Smooth muscle cell (in vitro differentiated cells): ENCODE results near the gene CEP43. TPM values are rescaled to one million over a fixed set of nuclear protein-coding genes. Genes with fewer than 3 reads are reported as not detected.
"Not testable (repeated sequence)": the region's sequence is repeated elsewhere in the genome, so short reads cannot be mapped to it uniquely, and the experiment has no call there.

Experiments
- DNase-seq: peaks from one replicate; lab custom pipeline; 2025; ENCODE audit not compliant: unreplicated experiment; lab: John Stamatoyannopoulos, UW
- H2AFZ ChIP-seq: fragments of 200-600 bp; sonication (generic); 2 replicates; pipeline ENCODE4 v1.6.0; 2016; ENCODE audit warnings: antibody characterized with exemption, low read depth, mild to moderate bottlenecking
- H3F3A ChIP-seq: fragments of 200-600 bp; sonication (generic); 2 replicates; pipeline ENCODE4 v1.6.0; 2017; ENCODE audit warnings: antibody characterized with exemption, low read depth
- H3K27ac ChIP-seq: fragments of 200-600 bp; sonication (generic); 2 replicates; pipeline ENCODE4 v1.5.1; 2016; ENCODE audit warnings: low read depth, mild to moderate bottlenecking
- H3K27me3 ChIP-seq: fragments of 200-600 bp; sonication (generic); 2 replicates; pipeline ENCODE4 v1.6.1; 2016; ENCODE audit warnings: low read depth, mild to moderate bottlenecking
- H3K36me3 ChIP-seq: fragments of 200-600 bp; sonication (generic); 2 replicates; pipeline ENCODE4 v1.5.1; 2016; ENCODE audit warnings: low read depth
- H3K4me1 ChIP-seq: fragments of 200-600 bp; sonication (generic); 2 replicates; pipeline ENCODE4 v1.5.1; 2016; ENCODE audit warnings: low read depth
- H3K4me2 ChIP-seq: fragments of 200-600 bp; sonication (generic); 2 replicates; pipeline ENCODE4 v1.6.0; 2016; ENCODE audit warnings: mild to moderate bottlenecking
- H3K4me3 ChIP-seq: fragments of 200-600 bp; sonication (generic); 2 replicates; pipeline ENCODE4 v1.5.1; 2016; ENCODE audit warnings: mild to moderate bottlenecking
- H3K79me2 ChIP-seq: fragments of 200-600 bp; sonication (generic); 2 replicates; pipeline ENCODE4 v1.6.0; 2016; ENCODE audit warnings: low read depth, mild to moderate bottlenecking
- H3K9ac ChIP-seq: fragments of 200-600 bp; sonication (generic); 2 replicates; pipeline ENCODE4 v1.6.0; 2016; ENCODE audit warnings: low read depth
- H3K9me3 ChIP-seq: fragments of 200-600 bp; sonication (generic); replicated peaks from 2 replicates; pipeline ENCODE4 v1.5.1; 2016; ENCODE audit warnings: low read depth
- H4K20me1 ChIP-seq: fragments of 200-600 bp; sonication (generic); 2 replicates; pipeline ENCODE4 v1.6.0; 2016; ENCODE audit warnings: low read depth
- WGBS: methylation state at CpG from one replicate; pipeline ENCODE4 v1.1.7; 2016; ENCODE audit warnings: low lambda C conversion rate; 5-methylcytosine and 5-hydroxymethylcytosine counted together
- polyA plus RNA-seq: library from polyadenylated mRNA; unstranded; fragments of >200 nt; fragmentation: Nextera tagmentation; extraction: Ambion mirVana; gene quantifications from 2 replicates; pipeline ENCODE4 v1.2.1, GENCODE V29; 2016
- total RNA-seq: library from RNA; depleted of rRNA; stranded (reverse); fragments of >200 nt; gene quantifications from 2 replicates; pipeline ENCODE4 v1.2.3, GENCODE V29; 2014
- TF ChIP-seq, protein P1 (sequence below): fragments of 200-600 bp; sonication (generic); IDR thresholded peaks from 2 replicates; pipeline ENCODE4 v1.5.1; 2017; ENCODE audit warnings: borderline replicate concordance, mild to moderate bottlenecking, antibody characterized with exemption; ENCODE audit not compliant: insufficient read depth, poor library complexity, severe bottlenecking

Gene CEP43
- total and polyA plus RNA-seq, 2 experiments from 2014 or later = 13.2 to 16.0 TPM

DNA sequence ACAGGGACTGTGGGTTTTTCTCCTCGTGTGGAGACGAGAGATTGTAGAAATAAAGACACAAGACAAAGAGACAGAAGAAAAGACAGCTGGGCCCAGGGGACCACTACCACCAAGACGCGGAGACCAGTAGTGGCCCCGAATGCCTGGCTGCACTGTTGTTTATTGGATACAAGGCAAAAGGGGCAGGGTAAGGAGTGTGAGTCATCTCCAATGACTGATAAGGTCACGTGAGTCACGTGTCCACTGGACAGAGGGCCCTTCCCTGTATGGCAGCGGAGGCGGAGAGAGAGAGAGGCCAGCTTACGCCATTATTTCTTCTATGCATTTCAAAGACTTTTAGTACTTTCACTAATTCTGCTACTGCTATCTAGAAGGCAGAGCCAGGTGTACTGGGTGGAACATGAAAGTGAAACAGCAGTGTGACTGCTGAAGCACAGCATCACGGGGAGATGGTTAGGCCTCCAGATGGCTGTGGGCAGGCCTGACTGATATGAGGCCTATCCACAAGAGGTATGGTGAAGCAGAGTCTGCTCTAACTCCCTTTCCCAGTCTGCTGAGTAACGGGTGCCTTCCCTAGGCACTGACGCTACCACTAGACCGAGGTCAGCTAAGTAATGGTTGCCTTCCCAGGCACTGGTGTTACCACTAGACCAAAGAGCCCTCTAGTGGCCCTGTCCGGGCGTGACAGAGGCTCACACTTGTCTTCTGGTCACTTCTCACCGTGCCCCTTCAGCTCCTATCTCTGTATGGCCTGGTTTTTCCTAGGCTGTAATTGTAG is 48.1 kb upstream of the CEP43 start:
- not testable (repeated sequence) for H3K27me3 ChIP-seq, H4K20me1 ChIP-seq, H3K9ac ChIP-seq, H3K4me3 ChIP-seq, H3K4me1 ChIP-seq, H3F3A ChIP-seq, H3K9me3 ChIP-seq, H3K36me3 ChIP-seq, H3K79me2 ChIP-seq
- Histone ChIP-seq H3K27ac (peak overlapping the region; percentile 57), H3K4me2 (peak overlapping the region; percentile 66), H2AFZ (peak overlapping the region; percentile 60)
- DNase-seq = peak; percentile 6
- TF ChIP-seq, protein P1, sequence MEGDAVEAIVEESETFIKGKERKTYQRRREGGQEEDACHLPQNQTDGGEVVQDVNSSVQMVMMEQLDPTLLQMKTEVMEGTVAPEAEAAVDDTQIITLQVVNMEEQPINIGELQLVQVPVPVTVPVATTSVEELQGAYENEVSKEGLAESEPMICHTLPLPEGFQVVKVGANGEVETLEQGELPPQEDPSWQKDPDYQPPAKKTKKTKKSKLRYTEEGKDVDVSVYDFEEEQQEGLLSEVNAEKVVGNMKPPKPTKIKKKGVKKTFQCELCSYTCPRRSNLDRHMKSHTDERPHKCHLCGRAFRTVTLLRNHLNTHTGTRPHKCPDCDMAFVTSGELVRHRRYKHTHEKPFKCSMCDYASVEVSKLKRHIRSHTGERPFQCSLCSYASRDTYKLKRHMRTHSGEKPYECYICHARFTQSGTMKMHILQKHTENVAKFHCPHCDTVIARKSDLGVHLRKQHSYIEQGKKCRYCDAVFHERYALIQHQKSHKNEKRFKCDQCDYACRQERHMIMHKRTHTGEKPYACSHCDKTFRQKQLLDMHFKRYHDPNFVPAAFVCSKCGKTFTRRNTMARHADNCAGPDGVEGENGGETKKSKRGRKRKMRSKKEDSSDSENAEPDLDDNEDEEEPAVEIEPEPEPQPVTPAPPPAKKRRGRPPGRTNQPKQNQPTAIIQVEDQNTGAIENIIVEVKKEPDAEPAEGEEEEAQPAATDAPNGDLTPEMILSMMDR = peak; percentile 61
- 49% methylated on average over 17 of the region's 17 CpGs for WGBS

DNA sequence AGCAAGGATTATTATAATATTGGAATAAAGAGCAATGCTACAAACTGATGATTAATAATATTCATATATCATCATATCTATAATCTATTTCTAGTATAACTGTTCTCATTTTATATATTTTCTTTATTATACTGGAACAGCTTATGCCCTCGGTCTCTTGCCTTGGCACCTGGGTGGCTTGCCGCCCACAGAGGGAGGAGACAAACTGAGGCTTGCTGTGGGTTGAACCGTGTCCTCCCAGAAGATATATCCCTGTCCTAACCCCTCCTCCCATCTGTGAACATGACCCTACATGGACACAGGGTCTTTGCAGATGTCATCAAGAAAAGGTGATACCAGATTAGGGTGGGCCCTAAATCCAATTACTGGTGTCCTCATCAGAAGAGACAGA is 47.5 kb upstream of the CEP43 start:
- TF ChIP-seq, protein P1 = no peak
- Histone ChIP-seq H3K9ac (no peak overlapping the region), H3K4me1 (peaks cover 5% of the 10 kb centered on the region), H3K27me3 (no peaks in the 10 kb centered on the region), H4K20me1 (no peaks in the 10 kb centered on the region), H3K36me3 (no peaks in the 10 kb centered on the region), H3K4me2 (no peak overlapping the region), H3K79me2 (no peaks in the 10 kb centered on the region), H3K27ac (no peak overlapping the region), H2AFZ (no peak overlapping the region), H3K9me3 (no peaks in the 10 kb centered on the region), H3K4me3 (no peak overlapping the region), H3F3A (no peaks in the 10 kb centered on the region)
- no peak for DNase-seq
- 73% methylated on average over 3 of the region's 3 CpGs for WGBS

DNA sequence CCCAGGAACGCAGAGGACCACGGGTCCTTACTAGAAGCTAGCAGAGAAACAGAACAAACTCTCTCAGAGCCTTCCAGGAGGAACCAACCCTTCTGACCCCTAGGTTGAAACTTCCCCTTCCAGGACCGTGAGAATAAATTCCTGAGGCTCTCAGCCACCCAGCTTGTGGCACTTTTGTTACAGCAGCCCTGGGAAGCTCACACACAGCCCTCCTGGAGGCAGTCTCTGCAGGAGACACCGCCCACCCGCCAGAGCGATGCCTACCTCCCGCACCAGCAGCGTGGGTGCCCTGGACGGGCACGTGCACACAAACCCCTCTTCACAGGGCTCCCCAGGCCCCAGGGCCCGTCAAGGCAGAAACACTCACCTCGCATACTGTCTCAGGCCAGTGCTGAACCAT is 47.1 kb upstream of the CEP43 start:
- no peak for DNase-seq
- H3K36me3 ChIP-seq = no peaks in the 10 kb centered on the region
- H4K20me1 ChIP-seq = no peaks in the 10 kb centered on the region
- no peak overlapping the region for H3K27ac ChIP-seq
- H2AFZ ChIP-seq = no peak overlapping the region
- TF ChIP-seq, protein P1 = no peak
- no peak overlapping the region for H3K4me3 ChIP-seq
- H3K9ac ChIP-seq = no peak overlapping the region
- no peak overlapping the region for H3K4me2 ChIP-seq
- 91% methylated on average over 12 of the region's 12 CpGs for WGBS
- H3K27me3 ChIP-seq = no peaks in the 10 kb centered on the region
- H3K9me3 ChIP-seq = no peaks in the 10 kb centered on the region
- H3K4me1 ChIP-seq = peaks cover 8% of the 10 kb centered on the region
- no peaks in the 10 kb centered on the region for H3K79me2 ChIP-seq
- no peaks in the 10 kb centered on the region for H3F3A ChIP-seq
